ENCODE data around the gene LMF1. TPM values are rescaled to one million over a fixed set of nuclear protein-coding genes. Genes with fewer than 3 reads are reported as not detected.

LMF1 gene
- total and polyA plus RNA-seq, 2 of the 8 experiments (the other 6 are each of a cell fraction or from before 2014, with no cell fraction given) = 3.5 to 9.1 TPM

DNA sequence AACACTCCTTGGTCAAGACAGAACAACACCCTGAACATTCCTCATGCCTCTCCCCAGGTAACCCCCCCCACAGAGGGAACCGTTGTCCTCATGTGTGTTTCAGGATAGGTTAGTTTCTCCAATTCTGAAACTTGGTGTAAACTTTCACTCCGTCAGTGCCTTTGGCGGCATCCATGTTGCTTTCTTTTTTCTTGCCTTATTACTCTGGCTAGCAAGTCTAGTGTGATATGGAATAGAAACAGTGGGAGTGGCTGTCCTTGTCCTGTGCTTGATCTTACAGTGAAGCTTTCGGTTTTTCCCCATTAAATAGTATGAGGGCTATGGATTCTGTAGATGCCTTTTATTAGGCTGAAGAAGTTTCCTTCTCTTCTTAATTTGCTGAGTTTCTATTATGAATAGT, 134.6 kb downstream of the LMF1 start (continued):
- TF ChIP-seq NANOG (IDR thresholded peaks at IDR 0.05; ENCODE audit: insufficient read depth, low read depth, low read length, poor library complexity, severe bottlenecking) (no peak), EZH2 (IDR thresholded peaks at IDR 0.05; ENCODE audit: low read depth, low read length, severe bottlenecking) (no peak), MAX (IDR thresholded peaks at IDR 0.05) (no peak), BCL11A (IDR thresholded peaks at IDR 0.05; ENCODE audit: low read depth in 2 of 2, low read length in 2 of 2) (no peak)

Measured in H1 (cell line).